ENCODE data around the gene NIT1. TPM values are rescaled to one million over a fixed set of nuclear protein-coding genes. Genes with fewer than 3 reads are reported as not detected.

NIT1 gene
- total and polyA plus RNA-seq, 9 of the 15 experiments (the other 6 are each of a cell fraction or from before 2014, with no cell fraction given), result 18.4 to 76.0 (median 33.7) TPM

DNA sequence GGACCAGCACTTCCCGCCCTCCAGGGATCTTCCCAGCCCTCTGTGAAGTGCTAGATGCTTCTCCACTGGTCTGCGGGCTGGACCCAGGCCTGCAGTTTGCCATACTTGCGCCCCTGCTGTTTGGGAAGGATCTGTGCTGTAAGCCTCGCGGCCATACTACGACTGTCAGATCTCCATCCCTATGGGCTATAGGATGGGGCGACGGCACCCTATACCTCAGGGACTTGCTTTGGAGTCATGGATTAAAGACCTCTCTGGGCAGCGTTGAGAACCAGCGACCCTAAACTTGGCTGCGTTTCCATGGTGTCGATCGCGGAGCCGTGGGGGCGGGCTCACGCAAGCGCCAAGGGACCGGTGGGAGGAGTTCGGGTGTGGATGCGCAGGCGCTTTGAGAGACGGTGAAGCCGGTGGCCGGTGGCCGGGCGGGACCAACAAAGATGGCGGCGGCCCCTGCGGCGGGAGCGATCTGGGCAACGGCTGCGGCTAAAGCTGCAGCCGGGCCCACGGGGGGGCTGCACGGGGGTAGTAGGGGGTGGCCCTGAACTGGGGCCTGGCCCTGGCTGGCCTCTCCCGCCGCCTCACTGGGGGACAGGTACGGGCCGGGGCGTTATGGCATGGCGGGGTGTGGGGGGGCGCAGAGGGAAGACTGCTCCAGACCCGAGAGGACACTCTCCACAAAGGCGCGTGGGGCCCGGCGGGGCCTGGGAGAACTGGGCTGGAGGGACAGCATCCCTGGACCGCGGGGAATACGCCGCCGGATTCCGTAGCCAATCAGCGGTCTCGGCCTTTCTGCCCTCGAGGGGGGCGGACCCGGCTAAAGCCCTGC is 41.4 kb downstream of the NIT1 start, which contains the start of gene USP21 (continued):
- TF ChIP-seq CBX1 (IDR thresholded peaks at IDR 0.05; ENCODE audit: low read depth) (peak; percentile 88), GABPA (tag; conservative IDR thresholded peaks at IDR 0.05; ENCODE audit: low read depth) (no peak), KDM5B (IDR thresholded peaks at IDR 0.05; ENCODE audit: insufficient replicate concordance, low read depth, low read length) (no peak), GATAD2B (IDR thresholded peaks at IDR 0.05; ENCODE audit: borderline replicate concordance) (no peak), TAF15 (IDR thresholded peaks at IDR 0.05; ENCODE audit: low read depth, low read length) (no peak), FOXJ2 (tag; IDR thresholded peaks at IDR 0.05) (no peak), RBM34 (IDR thresholded peaks at IDR 0.05; ENCODE audit: borderline replicate concordance, insufficient read depth, low read length) (no peak), FOXM1 (IDR thresholded peaks at IDR 0.05; ENCODE audit: low read depth) (no peak), FOXM1 (CRISPR knock-in tag; IDR thresholded peaks at IDR 0.05; ENCODE audit: low read depth) (no peak), PRDM10 (IDR thresholded peaks at IDR 0.05; ENCODE audit: partially characterized antibody) (no peak), NR2C2 (CRISPR knock-in tag; IDR thresholded peaks at IDR 0.05) (no peak), NR2C2 (tag; IDR thresholded peaks at IDR 0.05) (peak; percentile 51; the same call in 1 of the 2 replicates), ZNF212 (CRISPR knock-in tag; IDR thresholded peaks at IDR 0.05) (no peak), PURB (CRISPR knock-in tag; IDR thresholded peaks at IDR 0.05; ENCODE audit: low read depth) (no peak), HDAC6 (IDR thresholded peaks at IDR 0.05; ENCODE audit: low read depth, low read length) (no peak)
- TF ChIP-seq, protein P1, sequence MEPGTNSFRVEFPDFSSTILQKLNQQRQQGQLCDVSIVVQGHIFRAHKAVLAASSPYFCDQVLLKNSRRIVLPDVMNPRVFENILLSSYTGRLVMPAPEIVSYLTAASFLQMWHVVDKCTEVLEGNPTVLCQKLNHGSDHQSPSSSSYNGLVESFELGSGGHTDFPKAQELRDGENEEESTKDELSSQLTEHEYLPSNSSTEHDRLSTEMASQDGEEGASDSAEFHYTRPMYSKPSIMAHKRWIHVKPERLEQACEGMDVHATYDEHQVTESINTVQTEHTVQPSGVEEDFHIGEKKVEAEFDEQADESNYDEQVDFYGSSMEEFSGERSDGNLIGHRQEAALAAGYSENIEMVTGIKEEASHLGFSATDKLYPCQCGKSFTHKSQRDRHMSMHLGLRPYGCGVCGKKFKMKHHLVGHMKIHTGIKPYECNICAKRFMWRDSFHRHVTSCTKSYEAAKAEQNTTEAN (CRISPR knock-in tag; IDR thresholded peaks at IDR 0.05), result peak; percentile 83; the same call in 1 of the 2 replicates
- TF ChIP-seq, protein P2, sequence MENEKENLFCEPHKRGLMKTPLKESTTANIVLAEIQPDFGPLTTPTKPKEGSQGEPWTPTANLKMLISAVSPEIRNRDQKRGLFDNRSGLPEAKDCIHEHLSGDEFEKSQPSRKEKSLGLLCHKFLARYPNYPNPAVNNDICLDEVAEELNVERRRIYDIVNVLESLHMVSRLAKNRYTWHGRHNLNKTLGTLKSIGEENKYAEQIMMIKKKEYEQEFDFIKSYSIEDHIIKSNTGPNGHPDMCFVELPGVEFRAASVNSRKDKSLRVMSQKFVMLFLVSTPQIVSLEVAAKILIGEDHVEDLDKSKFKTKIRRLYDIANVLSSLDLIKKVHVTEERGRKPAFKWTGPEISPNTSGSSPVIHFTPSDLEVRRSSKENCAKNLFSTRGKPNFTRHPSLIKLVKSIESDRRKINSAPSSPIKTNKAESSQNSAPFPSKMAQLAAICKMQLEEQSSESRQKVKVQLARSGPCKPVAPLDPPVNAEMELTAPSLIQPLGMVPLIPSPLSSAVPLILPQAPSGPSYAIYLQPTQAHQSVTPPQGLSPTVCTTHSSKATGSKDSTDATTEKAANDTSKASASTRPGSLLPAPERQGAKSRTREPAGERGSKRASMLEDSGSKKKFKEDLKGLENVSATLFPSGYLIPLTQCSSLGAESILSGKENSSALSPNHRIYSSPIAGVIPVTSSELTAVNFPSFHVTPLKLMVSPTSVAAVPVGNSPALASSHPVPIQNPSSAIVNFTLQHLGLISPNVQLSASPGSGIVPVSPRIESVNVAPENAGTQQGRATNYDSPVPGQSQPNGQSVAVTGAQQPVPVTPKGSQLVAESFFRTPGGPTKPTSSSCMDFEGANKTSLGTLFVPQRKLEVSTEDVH (IDR thresholded peaks at IDR 0.05; ENCODE audit: low read depth, partially characterized antibody), result peak; percentile 53
- TF ChIP-seq, protein P3, sequence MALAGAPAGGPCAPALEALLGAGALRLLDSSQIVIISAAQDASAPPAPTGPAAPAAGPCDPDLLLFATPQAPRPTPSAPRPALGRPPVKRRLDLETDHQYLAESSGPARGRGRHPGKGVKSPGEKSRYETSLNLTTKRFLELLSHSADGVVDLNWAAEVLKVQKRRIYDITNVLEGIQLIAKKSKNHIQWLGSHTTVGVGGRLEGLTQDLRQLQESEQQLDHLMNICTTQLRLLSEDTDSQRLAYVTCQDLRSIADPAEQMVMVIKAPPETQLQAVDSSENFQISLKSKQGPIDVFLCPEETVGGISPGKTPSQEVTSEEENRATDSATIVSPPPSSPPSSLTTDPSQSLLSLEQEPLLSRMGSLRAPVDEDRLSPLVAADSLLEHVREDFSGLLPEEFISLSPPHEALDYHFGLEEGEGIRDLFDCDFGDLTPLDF (CRISPR knock-in tag; IDR thresholded peaks at IDR 0.05), result no peak; the same call in 1 of the 2 replicates

All from K562 (cell line).